ENCODE measurements around the gene EZH2.

GRCh38 chr7:148796841-148797240, 87.2 kb downstream of the EZH2 start:
- no peak for TF ChIP-seq CTCF (conservative IDR thresholded peaks at IDR 0.05; ENCODE audit: low read length)
- no peak for TF ChIP-seq EZH2phosphoT487 (IDR thresholded peaks at IDR 0.05; ENCODE audit: borderline replicate concordance, low read depth, low read length)

Data from OCI-LY7 (cell line).